Measurements from ENCODE around the gene XAF1.

DNA sequence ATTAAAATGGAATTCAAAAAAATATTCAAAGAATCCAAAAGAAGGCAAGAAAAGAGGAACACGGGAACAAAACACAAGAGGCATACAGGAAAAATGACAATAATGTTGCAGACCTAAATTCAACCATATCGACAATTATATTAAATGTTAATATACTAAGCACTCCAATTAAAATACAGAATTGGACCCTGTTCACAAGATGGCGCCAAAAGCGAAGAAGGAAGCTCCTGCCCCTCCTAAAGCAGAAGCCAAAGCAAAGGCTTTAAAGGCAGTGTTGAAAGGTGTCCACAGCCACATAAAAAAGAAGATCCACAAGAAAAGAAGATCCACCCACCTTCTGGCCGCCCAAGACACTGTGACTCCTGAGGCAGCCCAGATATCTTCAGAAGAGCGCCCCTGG is 6.3 kb upstream of the XAF1 start:
- TF ChIP-seq, protein P1, sequence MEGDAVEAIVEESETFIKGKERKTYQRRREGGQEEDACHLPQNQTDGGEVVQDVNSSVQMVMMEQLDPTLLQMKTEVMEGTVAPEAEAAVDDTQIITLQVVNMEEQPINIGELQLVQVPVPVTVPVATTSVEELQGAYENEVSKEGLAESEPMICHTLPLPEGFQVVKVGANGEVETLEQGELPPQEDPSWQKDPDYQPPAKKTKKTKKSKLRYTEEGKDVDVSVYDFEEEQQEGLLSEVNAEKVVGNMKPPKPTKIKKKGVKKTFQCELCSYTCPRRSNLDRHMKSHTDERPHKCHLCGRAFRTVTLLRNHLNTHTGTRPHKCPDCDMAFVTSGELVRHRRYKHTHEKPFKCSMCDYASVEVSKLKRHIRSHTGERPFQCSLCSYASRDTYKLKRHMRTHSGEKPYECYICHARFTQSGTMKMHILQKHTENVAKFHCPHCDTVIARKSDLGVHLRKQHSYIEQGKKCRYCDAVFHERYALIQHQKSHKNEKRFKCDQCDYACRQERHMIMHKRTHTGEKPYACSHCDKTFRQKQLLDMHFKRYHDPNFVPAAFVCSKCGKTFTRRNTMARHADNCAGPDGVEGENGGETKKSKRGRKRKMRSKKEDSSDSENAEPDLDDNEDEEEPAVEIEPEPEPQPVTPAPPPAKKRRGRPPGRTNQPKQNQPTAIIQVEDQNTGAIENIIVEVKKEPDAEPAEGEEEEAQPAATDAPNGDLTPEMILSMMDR (IDR thresholded peaks at IDR 0.05): no peak
- TF ChIP-seq POLR2A (IDR thresholded peaks at IDR 0.05): no peak

All from tibial nerve (tissue), 3 donors.